HEK293 (cell line): ENCODE data around the gene PHACTR3.

Experiments
- CTCF ChIA-PET: fragments of 350-600 bp; formaldehyde crosslinking; extraction: SDS; loops from one replicate; lab custom pipeline; 2021; ENCODE audit warnings: antibody characterized with exemption; lab: Yijun Ruan, JAX
- POLR2A ChIA-PET: fragments of 300-600 bp; formaldehyde crosslinking; extraction: SDS; loops from one replicate; lab custom pipeline; 2020; ENCODE audit warnings: antibody characterized with exemption, inconsistent platforms; lab: Yijun Ruan, JAX
- H3K27ac ChIP-seq: fragments of 200-500 bp; sonication (Bioruptor generic); 2 replicates; pipeline ENCODE4 v1.5.1; 2014; ENCODE audit warnings: low read depth, low read length, control low read depth, inconsistent platforms; ENCODE audit errors: extremely low read depth
- H3K36me3 ChIP-seq, 2 experiments: fragments of 200-500 bp in 1 of 2; sonication (Bioruptor generic) in 1 of 2; 1 replicate in 1 of 2; 2 replicates in 1 of 2; pipeline ENCODE4 v1.5.1; 2014 to 2017; ENCODE audit warnings: inconsistent platforms in 2 of 2, low read length in 2 of 2; ENCODE audit not compliant: control insufficient read depth in 2 of 2, insufficient read depth in 1 of 2
- H3K4me1 ChIP-seq: fragments of 200-500 bp; sonication (Bioruptor generic); 2 replicates; pipeline ENCODE4 v1.5.1; 2014; ENCODE audit warnings: mild to moderate bottlenecking, low read length, inconsistent platforms; ENCODE audit not compliant: control insufficient read depth, insufficient read depth
- H3K4me3 ChIP-seq: 2 replicates; pipeline ENCODE4 v1.5.1; 2011; ENCODE audit warnings: low read depth, mild to moderate bottlenecking, control low read depth, low read length, moderate library complexity
- H3K9me3 ChIP-seq: fragments of 200-500 bp; sonication (Bioruptor generic); 2 replicates; pipeline ENCODE4 v1.5.1; 2014; ENCODE audit warnings: low read depth, low read length, inconsistent platforms; ENCODE audit not compliant: control insufficient read depth, insufficient read depth
- BCL11A ChIP-seq: fragments of 450-650 bp; formaldehyde crosslinking; IDR thresholded peaks from 2 replicates; pipeline ENCODE4 v1.5.1; 2016; ENCODE audit warnings: low read depth, missing biosample characterization, missing genetic modification characterization
- OVOL3 ChIP-seq: fragments of 450-650 bp; formaldehyde crosslinking; IDR thresholded peaks from 2 replicates; pipeline ENCODE4 v1.5.1; 2016; ENCODE audit warnings: missing biosample characterization, missing genetic modification characterization
- PATZ1 ChIP-seq: fragments of 450-650 bp; formaldehyde crosslinking; IDR thresholded peaks from 2 replicates; pipeline ENCODE4 v1.5.1; 2016; ENCODE audit warnings: missing biosample characterization, missing genetic modification characterization
- SALL2 ChIP-seq: fragments of 450-650 bp; formaldehyde crosslinking; IDR thresholded peaks from 2 replicates; pipeline ENCODE4 v1.5.0; 2017; ENCODE audit warnings: missing biosample characterization, mild to moderate bottlenecking, missing genetic modification characterization, borderline replicate concordance
- SETDB1 ChIP-seq: IDR thresholded peaks from one replicate; pipeline ENCODE4 v1.6.1; 2017; ENCODE audit warnings: mild to moderate bottlenecking, low read length, moderate library complexity, mixed read lengths; ENCODE audit not compliant: insufficient read length
- TRIM28 ChIP-seq: IDR thresholded peaks from 2 replicates; pipeline ENCODE4 v1.6.1; 2011; ENCODE audit warnings: low read length, control low read depth, borderline replicate concordance
- ZNF114 ChIP-seq: fragments of 450-650 bp; formaldehyde crosslinking; IDR thresholded peaks from 2 replicates; pipeline ENCODE4 v1.5.0; 2017; ENCODE audit warnings: missing biosample characterization, missing genetic modification characterization
- ZNF175 ChIP-seq: fragments of 450-650 bp; formaldehyde crosslinking; IDR thresholded peaks from 2 replicates; pipeline ENCODE4 v1.5.1; 2016; ENCODE audit warnings: missing biosample characterization, missing genetic modification characterization
- ZNF184 ChIP-seq: fragments of 450-650 bp; IDR thresholded peaks from 2 replicates; pipeline ENCODE4 v1.5.1; 2018; ENCODE audit warnings: missing biosample characterization, mild to moderate bottlenecking, missing genetic modification characterization
- ZNF398 ChIP-seq: fragments of 450-650 bp; formaldehyde crosslinking; IDR thresholded peaks from 2 replicates; pipeline ENCODE4 v1.5.1; 2017; ENCODE audit warnings: missing biosample characterization, missing genetic modification characterization
- ZNF416 ChIP-seq: fragments of 450-650 bp; formaldehyde crosslinking; IDR thresholded peaks from 2 replicates; pipeline ENCODE4 v1.5.1; 2016; ENCODE audit warnings: missing biosample characterization, missing genetic modification characterization
- ZNF426 ChIP-seq: fragments of 450-650 bp; formaldehyde crosslinking; IDR thresholded peaks from 2 replicates; pipeline ENCODE4 v1.5.1; 2017; ENCODE audit warnings: missing biosample characterization, missing genetic modification characterization, mild to moderate bottlenecking, inconsistent platforms, moderate library complexity
- ZNF473 ChIP-seq: fragments of 450-650 bp; formaldehyde crosslinking; IDR thresholded peaks from 2 replicates; pipeline ENCODE4 v1.5.1; 2017; ENCODE audit warnings: missing biosample characterization, missing genetic modification characterization
- ZNF530 ChIP-seq: fragments of 450-650 bp; formaldehyde crosslinking; IDR thresholded peaks from 2 replicates; pipeline ENCODE4 v1.5.1; 2016; ENCODE audit warnings: low read depth, missing biosample characterization, missing genetic modification characterization
- ZNF558 ChIP-seq: fragments of 450-650 bp; formaldehyde crosslinking; IDR thresholded peaks from 2 replicates; pipeline ENCODE4 v1.5.1; 2016; ENCODE audit warnings: missing biosample characterization, missing genetic modification characterization
- ZNF707 ChIP-seq: fragments of 450-650 bp; formaldehyde crosslinking; IDR thresholded peaks from 2 replicates; pipeline ENCODE4 v1.5.1; 2016; ENCODE audit warnings: missing biosample characterization, missing genetic modification characterization
- ZNF747 ChIP-seq: fragments of 450-650 bp; formaldehyde crosslinking; IDR thresholded peaks from 2 replicates; pipeline ENCODE4 v1.5.1; 2016; ENCODE audit warnings: missing biosample characterization, missing genetic modification characterization
- ZNF830 ChIP-seq: fragments of 450-650 bp; IDR thresholded peaks from 2 replicates; pipeline ENCODE4 v1.5.0; 2018; ENCODE audit warnings: missing biosample characterization, missing genetic modification characterization, low read depth, mild to moderate bottlenecking, moderate library complexity
- TF ChIP-seq, protein P1 (sequence below): fragments of 450-650 bp; formaldehyde crosslinking; IDR thresholded peaks from 2 replicates; pipeline ENCODE4 v1.5.1; 2017; ENCODE audit warnings: missing biosample characterization, mild to moderate bottlenecking, missing genetic modification characterization, moderate library complexity
- TF ChIP-seq, protein P2 (sequence below): fragments of 450-650 bp; formaldehyde crosslinking; IDR thresholded peaks from 2 replicates; pipeline ENCODE4 v1.5.1; 2017; ENCODE audit warnings: missing biosample characterization, missing genetic modification characterization

PHACTR3 gene

DNA sequence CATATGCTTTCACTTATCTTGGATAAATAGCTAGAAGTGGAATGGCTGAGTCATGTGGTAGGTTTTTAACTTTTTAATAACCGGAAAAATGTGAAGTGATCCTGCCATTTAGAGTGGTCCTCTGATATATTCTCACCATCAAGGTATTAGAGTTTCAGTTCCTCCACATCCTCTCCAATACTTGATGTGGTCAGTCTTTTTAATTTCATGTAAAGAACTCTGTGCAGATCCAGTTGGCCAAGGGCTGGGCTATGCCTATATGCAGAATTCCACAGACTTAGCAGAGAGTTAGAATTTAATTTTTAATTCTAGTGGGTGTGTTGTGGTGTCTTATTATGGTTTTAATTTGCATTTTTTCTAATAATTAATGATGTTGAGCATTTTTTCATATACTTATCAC, 188.0 kb downstream of the PHACTR3 start:
- no peak overlapping the region for H3K27ac ChIP-seq
- TF ChIP-seq ZNF184 (tag by site-specific recombination) (peak; percentile 90), PATZ1 (tag by site-specific recombination) (no peak)
- TF ChIP-seq, all 188 proteins: peak for 1
- Histone ChIP-seq H3K36me3 (no peaks in the 10 kb centered on the region), H3K9me3 (no peaks in the 10 kb centered on the region), H3K4me3 (no peak overlapping the region), H3K4me1 (no peaks in the 10 kb centered on the region)
- ChIA-PET CTCF (interaction anchor here (1.7 to 2.2 kb wide), 2 partner anchors 9 to 58 kb away, joined by 7 to 13 read pairs; no protein-coding TSS in a partner anchor), POLR2A (no interaction called here)

GRCh38 chr20:59794555-59794954, 190.2 kb downstream of the PHACTR3 start:
- no peaks in the 10 kb centered on the region for H3K36me3 ChIP-seq
- TF ChIP-seq ZNF426 (tag by site-specific recombination) (no peak), OVOL3 (no peak), ZNF175 (no peak), BCL11A (tag by site-specific recombination) (no peak)
- no peaks in the 10 kb centered on the region for H3K9me3 ChIP-seq
- ChIA-PET POLR2A (no interaction called here), CTCF (interaction anchor here (2.2 kb wide), 1 partner anchor 10 kb away, joined by 8 read pairs; no protein-coding TSS in a partner anchor)
- no peak overlapping the region for H3K27ac ChIP-seq
- H3K4me1 ChIP-seq: no peaks in the 10 kb centered on the region
- H3K4me3 ChIP-seq: no peak overlapping the region

DNA sequence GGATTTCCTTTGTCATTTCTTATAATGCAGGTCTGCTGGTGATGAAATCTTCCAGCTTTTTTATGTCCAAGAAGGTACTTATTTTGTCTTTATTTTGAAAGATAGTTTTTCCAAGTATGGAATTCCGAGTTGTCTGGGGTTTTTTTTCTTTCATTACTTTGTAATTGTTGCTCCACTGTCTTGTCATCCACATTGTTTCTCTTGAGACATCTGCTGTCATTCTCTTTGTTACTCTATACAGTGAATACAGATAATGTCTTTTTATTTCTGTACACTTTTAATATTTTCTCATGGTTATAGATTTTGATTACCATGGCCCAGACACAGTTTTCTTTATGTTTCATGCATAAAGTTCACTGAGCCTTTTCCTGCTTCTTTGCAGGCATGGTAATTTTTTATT, 196.0 kb downstream of the PHACTR3 start:
- no peaks in the 10 kb centered on the region for H3K36me3 ChIP-seq
- no peak overlapping the region for H3K27ac ChIP-seq
- ChIA-PET CTCF (no interaction called here), POLR2A (no interaction called here)
- H3K4me1 ChIP-seq: no peaks in the 10 kb centered on the region
- H3K9me3 ChIP-seq: no peaks in the 10 kb centered on the region
- H3K4me3 ChIP-seq: no peak overlapping the region
- peak; percentile 77; the same call in 1 of the 2 replicates for TF ChIP-seq TRIM28
- peak; percentile 75 for TF ChIP-seq SETDB1
- no peak for TF ChIP-seq ZNF398 (tag by site-specific recombination)
- TF ChIP-seq ZNF114: no peak

GRCh38 chr20:59802018-59802417, 197.7 kb downstream of the PHACTR3 start:
- H3K36me3 ChIP-seq: no peaks in the 10 kb centered on the region
- H3K4me1 ChIP-seq: no peaks in the 10 kb centered on the region
- H3K4me3 ChIP-seq: no peak overlapping the region
- no peak overlapping the region for H3K27ac ChIP-seq
- no peaks in the 10 kb centered on the region for H3K9me3 ChIP-seq
- CTCF ChIA-PET: no interaction called here
- POLR2A ChIA-PET: no interaction called here
- TF ChIP-seq, protein P1, sequence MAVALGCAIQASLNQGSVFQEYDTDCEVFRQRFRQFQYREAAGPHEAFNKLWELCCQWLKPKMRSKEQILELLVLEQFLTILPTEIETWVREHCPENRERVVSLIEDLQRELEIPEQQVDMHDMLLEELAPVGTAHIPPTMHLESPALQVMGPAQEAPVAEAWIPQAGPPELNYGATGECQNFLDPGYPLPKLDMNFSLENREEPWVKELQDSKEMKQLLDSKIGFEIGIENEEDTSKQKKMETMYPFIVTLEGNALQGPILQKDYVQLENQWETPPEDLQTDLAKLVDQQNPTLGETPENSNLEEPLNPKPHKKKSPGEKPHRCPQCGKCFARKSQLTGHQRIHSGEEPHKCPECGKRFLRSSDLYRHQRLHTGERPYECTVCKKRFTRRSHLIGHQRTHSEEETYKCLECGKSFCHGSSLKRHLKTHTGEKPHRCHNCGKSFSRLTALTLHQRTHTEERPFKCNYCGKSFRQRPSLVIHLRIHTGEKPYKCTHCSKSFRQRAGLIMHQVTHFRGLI (tag by site-specific recombination): no peak
- TF ChIP-seq ZNF558 (tag by site-specific recombination) (no peak), ZNF747 (tag by site-specific recombination) (no peak), ZNF707 (tag by site-specific recombination) (no peak), ZNF530 (tag by site-specific recombination) (no peak), ZNF830 (tag by site-specific recombination) (no peak), ZNF473 (tag by site-specific recombination) (no peak), SALL2 (tag by site-specific recombination) (no peak), ZNF398 (tag by site-specific recombination) (no peak), ZNF416 (tag by site-specific recombination) (no peak)
- TF ChIP-seq, protein P2, sequence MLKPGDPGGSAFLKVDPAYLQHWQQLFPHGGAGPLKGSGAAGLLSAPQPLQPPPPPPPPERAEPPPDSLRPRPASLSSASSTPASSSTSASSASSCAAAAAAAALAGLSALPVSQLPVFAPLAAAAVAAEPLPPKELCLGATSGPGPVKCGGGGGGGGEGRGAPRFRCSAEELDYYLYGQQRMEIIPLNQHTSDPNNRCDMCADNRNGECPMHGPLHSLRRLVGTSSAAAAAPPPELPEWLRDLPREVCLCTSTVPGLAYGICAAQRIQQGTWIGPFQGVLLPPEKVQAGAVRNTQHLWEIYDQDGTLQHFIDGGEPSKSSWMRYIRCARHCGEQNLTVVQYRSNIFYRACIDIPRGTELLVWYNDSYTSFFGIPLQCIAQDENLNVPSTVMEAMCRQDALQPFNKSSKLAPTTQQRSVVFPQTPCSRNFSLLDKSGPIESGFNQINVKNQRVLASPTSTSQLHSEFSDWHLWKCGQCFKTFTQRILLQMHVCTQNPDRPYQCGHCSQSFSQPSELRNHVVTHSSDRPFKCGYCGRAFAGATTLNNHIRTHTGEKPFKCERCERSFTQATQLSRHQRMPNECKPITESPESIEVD (tag by site-specific recombination): no peak
